Measurements from ENCODE around the gene PHOSPHO1. TPM values are rescaled to one million over a fixed set of nuclear protein-coding genes. Genes with fewer than 3 reads are reported as not detected.
"Not testable (repeated sequence)": the region's sequence is repeated elsewhere in the genome, so short reads cannot be mapped to it uniquely, and the experiment has no call there.

Gene PHOSPHO1
- total RNA-seq, 1 experiment from 2014 or later, result 1.1 TPM

GRCh38 chr17:49190932-49191331, 39.7 kb downstream of the PHOSPHO1 start:
- no peak for DNase-seq
- Histone ChIP-seq H3K36me3 (ENCODE audit: low read depth, low read length) (no peaks in the 10 kb centered on the region), H3K4me1 (ENCODE audit: insufficient read depth, low read length) (peaks cover 9% of the 10 kb centered on the region), H2AFZ (ENCODE audit: low read length) (peak overlapping the region; percentile 64), H3K9me3 (ENCODE audit: low read length) (no peaks in the 10 kb centered on the region), H3K27ac (ENCODE audit: low read length) (no peak overlapping the region), H3F3A (ENCODE audit: low read length, unreplicated experiment) (no peaks in the 10 kb centered on the region), H3K79me2 (ENCODE audit: low read length) (no peaks in the 10 kb centered on the region), H3K4me3 (ENCODE audit: low read length) (peak overlapping the region; percentile 20; the same call in 1 of the 2 replicates), H3K27me3 (ENCODE audit: low read length) (no peaks in the 10 kb centered on the region), H3K9me2 (replicated peaks; ENCODE audit: low read length) (no peaks in the 10 kb centered on the region), H3K4me2 (ENCODE audit: low read length) (peak overlapping the region; percentile 55), H4K20me1 (ENCODE audit: low read length) (no peaks in the 10 kb centered on the region), H3K9ac (ENCODE audit: low read length) (no peak overlapping the region)
- TF ChIP-seq EZH2phosphoT487 (IDR thresholded peaks at IDR 0.05; ENCODE audit: borderline replicate concordance, low read length) (no peak), EZH2 (IDR thresholded peaks at IDR 0.05; ENCODE audit: low read length, unreplicated experiment) (no peak), CTCF (conservative IDR thresholded peaks at IDR 0.05; ENCODE audit: low read depth, low read length) (no peak)
- BruUV-seq (replicated peaks), result no TSS peak
- ATAC-seq, result no peak
- POLR2A ChIA-PET (ENCODE audit: unreplicated experiment), result no interaction called here
- CTCF ChIA-PET, result interaction anchor here (1.7 kb wide), 1 partner anchor 155 kb away, joined by 5 read pairs; no protein-coding TSS in a partner anchor
- intact Hi-C loops (cut with micrococcal nuclease), result loop anchor here (5.0 kb wide), 3 partner anchors 104 to 299 kb away; partner anchors contain the start of genes ATP5MC1 and SNF8

GRCh38 chr17:49187301-49187700, 43.3 kb downstream of the PHOSPHO1 start:
- Histone ChIP-seq H3K4me2 (ENCODE audit: low read length) (no peak overlapping the region), H3K4me1 (ENCODE audit: insufficient read depth, low read length) (peaks cover 6% of the 10 kb centered on the region), H3K9me3 (ENCODE audit: low read length) (no peaks in the 10 kb centered on the region), H3K9me2 (replicated peaks; ENCODE audit: low read length) (no peaks in the 10 kb centered on the region), H2AFZ (ENCODE audit: low read length) (no peak overlapping the region), H3K4me3 (ENCODE audit: low read length) (no peak overlapping the region), H3K27me3 (ENCODE audit: low read length) (no peaks in the 10 kb centered on the region), H3K79me2 (ENCODE audit: low read length) (no peaks in the 10 kb centered on the region), H3K9ac (ENCODE audit: low read length) (no peak overlapping the region), H4K20me1 (ENCODE audit: low read length) (no peaks in the 10 kb centered on the region), H3K27ac (ENCODE audit: low read length) (no peak overlapping the region), H3K36me3 (ENCODE audit: low read depth, low read length) (no peaks in the 10 kb centered on the region), H3F3A (ENCODE audit: low read length, unreplicated experiment) (no peaks in the 10 kb centered on the region)
- ChIA-PET CTCF (no interaction called here), POLR2A (ENCODE audit: unreplicated experiment) (no interaction called here)
- no peak for ATAC-seq
- BruUV-seq (replicated peaks), result no TSS peak
- DNase-seq, result no peak
- no peak for TF ChIP-seq EZH2 (IDR thresholded peaks at IDR 0.05; ENCODE audit: low read length, unreplicated experiment)
- TF ChIP-seq EZH2phosphoT487 (IDR thresholded peaks at IDR 0.05; ENCODE audit: borderline replicate concordance, low read length), result no peak
- no peak for TF ChIP-seq CTCF (conservative IDR thresholded peaks at IDR 0.05; ENCODE audit: low read depth, low read length)
- intact Hi-C loops (cut with micrococcal nuclease), result no loop called here

GRCh38 chr17:49185381-49185780, 45.2 kb downstream of the PHOSPHO1 start:
- H3K79me2 ChIP-seq (ENCODE audit: low read length); H3K36me3 ChIP-seq (ENCODE audit: low read depth, low read length); H3K27me3 ChIP-seq (ENCODE audit: low read length); H3K27ac ChIP-seq (ENCODE audit: low read length); H3K4me3 ChIP-seq (ENCODE audit: low read length); BruUV-seq (replicated peaks); CTCF ChIA-PET; H3K9me3 ChIP-seq (ENCODE audit: low read length); DNase-seq; H3K9ac ChIP-seq (ENCODE audit: low read length); H2AFZ ChIP-seq (ENCODE audit: low read length); H3K4me1 ChIP-seq (ENCODE audit: insufficient read depth, low read length); H3K9me2 ChIP-seq (replicated peaks; ENCODE audit: low read length); H3K4me2 ChIP-seq (ENCODE audit: low read length); ATAC-seq; intact Hi-C loops (cut with micrococcal nuclease); H4K20me1 ChIP-seq (ENCODE audit: low read length); H3F3A ChIP-seq (ENCODE audit: low read length, unreplicated experiment); POLR2A ChIA-PET (ENCODE audit: unreplicated experiment): not testable (repeated sequence)

- H3K4me3 ChIP-seq (ENCODE audit: low read length); H3K36me3 ChIP-seq (ENCODE audit: low read depth, low read length); ATAC-seq; intact Hi-C loops (cut with micrococcal nuclease); H3F3A ChIP-seq (ENCODE audit: low read length, unreplicated experiment); H4K20me1 ChIP-seq (ENCODE audit: low read length); H3K9ac ChIP-seq (ENCODE audit: low read length); H3K27ac ChIP-seq (ENCODE audit: low read length); H3K9me2 ChIP-seq (replicated peaks; ENCODE audit: low read length); POLR2A ChIA-PET (ENCODE audit: unreplicated experiment); DNase-seq; H3K79me2 ChIP-seq (ENCODE audit: low read length); H3K4me1 ChIP-seq (ENCODE audit: insufficient read depth, low read length); H3K27me3 ChIP-seq (ENCODE audit: low read length); BruUV-seq (replicated peaks); H2AFZ ChIP-seq (ENCODE audit: low read length); CTCF ChIA-PET; H3K4me2 ChIP-seq (ENCODE audit: low read length); H3K9me3 ChIP-seq (ENCODE audit: low read length): not testable (repeated sequence)
Observed at GRCh38 chr17:49184522-49184921, 46.1 kb downstream of the PHOSPHO1 start.

Measured in PC-3 (cell line).